ENCODE data around the gene SLC35B1.

GRCh38 chr17:49705254-49705653 is 2.5 kb downstream of the SLC35B1 start:
- no peak for TF ChIP-seq SUZ12 (IDR thresholded peaks at IDR 0.05; ENCODE audit: extremely low read depth, insufficient read depth, insufficient read length)
- no peak for TF ChIP-seq YY1 (IDR thresholded peaks at IDR 0.05; ENCODE audit: insufficient read depth, insufficient read length)
- TF ChIP-seq ZNF274 (IDR thresholded peaks at IDR 0.05; ENCODE audit: low read depth, low read length) = no peak

Measured in NT2/D1 (cell line).